H9 (cell line): Measurements from ENCODE around the gene USE1. TPM values are rescaled to one million over a fixed set of nuclear protein-coding genes. Genes with fewer than 3 reads are reported as not detected.

Experiments used
- DNase-seq: peaks from one replicate; pipeline ENCODE4 v3.0.0-alpha.2; 2017
- H2AFZ ChIP-seq: one replicate; pipeline ENCODE4 v1.6.1; 2013; ENCODE audit warnings: mild to moderate bottlenecking, low read length, control low read depth, moderate library complexity
- H2AK5ac ChIP-seq: 2 replicates; pipeline ENCODE4 v1.6.1; 2013; ENCODE audit warnings: low read length, control low read depth, mixed read lengths; ENCODE audit not compliant: insufficient read length
- H2BK120ac ChIP-seq: one replicate; pipeline ENCODE4 v1.6.1; 2013; ENCODE audit warnings: low read depth, mild to moderate bottlenecking, low read length, control low read depth, inconsistent platforms; ENCODE audit not compliant: poor library complexity, severe bottlenecking
- H2BK12ac ChIP-seq: 2 replicates; pipeline ENCODE4 v1.6.1; 2013; ENCODE audit warnings: low read length, control low read depth, mixed read lengths, low read depth; ENCODE audit not compliant: insufficient read length
- H2BK15ac ChIP-seq: 2 replicates; pipeline ENCODE4 v1.6.1; 2013; ENCODE audit warnings: low read depth, low read length, control low read depth
- H2BK20ac ChIP-seq: one replicate; pipeline ENCODE4 v1.6.1; 2013; ENCODE audit warnings: low read depth, mild to moderate bottlenecking, low read length, control low read depth, inconsistent platforms; ENCODE audit not compliant: poor library complexity, severe bottlenecking
- H2BK5ac ChIP-seq: 2 replicates; pipeline ENCODE4 v1.6.1; 2013; ENCODE audit warnings: low read length, control low read depth, mixed read lengths; ENCODE audit not compliant: insufficient read length
- H3K14ac ChIP-seq: 2 replicates; pipeline ENCODE4 v1.6.1; 2013; ENCODE audit warnings: low read length, control low read depth; ENCODE audit not compliant: insufficient read depth
- H3K18ac ChIP-seq: 2 replicates; pipeline ENCODE4 v1.6.1; 2013; ENCODE audit warnings: low read depth, mild to moderate bottlenecking, mixed read lengths, low read length, control low read depth; ENCODE audit not compliant: insufficient read length
- H3K23ac ChIP-seq: 2 replicates; pipeline ENCODE4 v1.6.1; 2013; ENCODE audit warnings: low read length, control low read depth, mixed read lengths, low read depth; ENCODE audit not compliant: insufficient read length
- H3K23me2 ChIP-seq: 2 replicates; pipeline ENCODE4 v1.6.1; 2013; ENCODE audit warnings: low read depth, mild to moderate bottlenecking, mixed read lengths, low read length, control low read depth; ENCODE audit not compliant: insufficient read length, poor library complexity, severe bottlenecking
- H3K27ac ChIP-seq: 2 replicates; pipeline ENCODE4 v1.5.1; 2013; ENCODE audit warnings: low read length, control low read depth, mixed read lengths, low read depth; ENCODE audit not compliant: insufficient read length
- H3K27me3 ChIP-seq: 2 replicates; pipeline ENCODE4 v1.6.1; 2013; ENCODE audit warnings: low read length, control low read depth, inconsistent platforms; ENCODE audit not compliant: insufficient read depth
- H3K4ac ChIP-seq: 2 replicates; pipeline ENCODE4 v1.6.1; 2013; ENCODE audit warnings: low read depth, mild to moderate bottlenecking, control low read depth, inconsistent platforms, low read length, moderate library complexity
- H3K4me1 ChIP-seq: 2 replicates; pipeline ENCODE4 v1.6.1; 2013; ENCODE audit warnings: low read length, control low read depth, inconsistent platforms; ENCODE audit not compliant: insufficient read depth
- H3K4me2 ChIP-seq: 2 replicates; pipeline ENCODE4 v1.6.1; 2013; ENCODE audit warnings: low read length, control low read depth, mixed read lengths; ENCODE audit not compliant: insufficient read length, insufficient read depth
- H3K56ac ChIP-seq: 2 replicates; pipeline ENCODE4 v1.6.1; 2013; ENCODE audit warnings: low read depth, mild to moderate bottlenecking, mixed read lengths, low read length, control low read depth; ENCODE audit not compliant: insufficient read length
- H3K79me1 ChIP-seq: 2 replicates; pipeline ENCODE4 v1.6.1; 2013; ENCODE audit warnings: low read depth, mild to moderate bottlenecking, moderate library complexity, low read length, control low read depth, inconsistent platforms; ENCODE audit not compliant: insufficient read depth, poor library complexity, severe bottlenecking
- H3K79me2 ChIP-seq: 2 replicates; pipeline ENCODE4 v1.6.1; 2013; ENCODE audit warnings: low read length, control low read depth, inconsistent platforms; ENCODE audit not compliant: insufficient read depth
- H3K9ac ChIP-seq: 2 replicates; pipeline ENCODE4 v1.6.1; 2013; ENCODE audit warnings: low read length, control low read depth, mixed read lengths; ENCODE audit not compliant: insufficient read length; ENCODE audit errors: extremely low read depth
- H3K9me3 ChIP-seq: one replicate; pipeline ENCODE4 v1.6.1; 2013; ENCODE audit warnings: low read depth, low read length, inconsistent platforms; ENCODE audit not compliant: control insufficient read depth
- H3T11ph ChIP-seq: one replicate; pipeline ENCODE4 v1.6.1; 2013; ENCODE audit warnings: mild to moderate bottlenecking, low read length, control low read depth, inconsistent platforms
- H4K20me1 ChIP-seq: one replicate; pipeline ENCODE4 v1.6.1; 2013; ENCODE audit not compliant: control insufficient read depth, insufficient read length, insufficient read depth
- H4K5ac ChIP-seq: 2 replicates; pipeline ENCODE4 v1.6.1; 2013; ENCODE audit warnings: low read depth, mild to moderate bottlenecking, mixed read lengths, low read length, control low read depth; ENCODE audit not compliant: insufficient read length
- H4K8ac ChIP-seq: replicated peaks from 2 replicates; pipeline ENCODE4 v1.6.1; 2013; ENCODE audit warnings: low read length, control low read depth, mixed read lengths, low read depth; ENCODE audit not compliant: insufficient read length
- H4K91ac ChIP-seq: 2 replicates; pipeline ENCODE4 v1.6.1; 2013; ENCODE audit warnings: low read depth, mild to moderate bottlenecking, moderate library complexity, mixed read lengths, low read length, control low read depth; ENCODE audit not compliant: insufficient read length
- H3K27ac Mint-ChIP-seq, 3 experiments: 2 replicates in 2 of 3; 3 replicates in 1 of 3; pipeline ENCODE4 v1.8.0; 2020 to 2021; ENCODE audit warnings: mixed read lengths in 3 of 3, mild to moderate bottlenecking in 1 of 3, moderate library complexity in 1 of 3
- H3K27me3 Mint-ChIP-seq: 2 replicates; pipeline ENCODE4 v1.8.0; 2021; ENCODE audit warnings: low read depth, mild to moderate bottlenecking, moderate library complexity, mixed read lengths
- H3K36me3 Mint-ChIP-seq, 3 experiments: 2 replicates in 2 of 3; 3 replicates in 1 of 3; pipeline ENCODE4 v1.8.0; 2020 to 2021; ENCODE audit warnings: low read depth in 3 of 3, mixed read lengths in 3 of 3; ENCODE audit not compliant: insufficient read depth in 1 of 3
- H3K4me1 Mint-ChIP-seq, 2 experiments: 2 replicates each; pipeline ENCODE4 v1.8.0; 2020; ENCODE audit warnings: mixed read lengths in 2 of 2
- H3K4me3 Mint-ChIP-seq, 2 experiments: 2 replicates in 1 of 2; 3 replicates in 1 of 2; pipeline ENCODE4 v1.8.0; 2020 to 2021; ENCODE audit warnings: mild to moderate bottlenecking in 2 of 2, mixed read lengths in 2 of 2, moderate library complexity in 1 of 2
- H3K9me3 Mint-ChIP-seq, 2 experiments: 2 replicates in 1 of 2; 3 replicates in 1 of 2; pipeline ENCODE4 v1.8.0; 2020; ENCODE audit warnings: mild to moderate bottlenecking in 2 of 2, mixed read lengths in 2 of 2, moderate library complexity in 1 of 2
- CTCF ChIP-seq: fragments of 200-600 bp; sonication (generic); conservative IDR thresholded peaks from 3 replicates; pipeline ENCODE4 v1.8.0; 2021; ENCODE audit warnings: antibody characterized with exemption, mild to moderate bottlenecking
- WGBS: extraction: QIAGEN DNeasy Blood & Tissue Kit; methylation state at CpG from one replicate; pipeline ENCODE4 v1.1.7; 2013; ENCODE audit warnings: missing lambda C conversion rate, low lambda C conversion rate, mixed read lengths; ENCODE audit not compliant: insufficient read length; ENCODE audit errors: extremely low coverage; 5-methylcytosine and 5-hydroxymethylcytosine counted together
- total RNA-seq: library from RNA; stranded (reverse); gene quantifications from 2 replicates; pipeline ENCODE4 v1.2.1, GENCODE V29; 2021

Gene USE1
- total RNA-seq, 1 experiment from 2014 or later = 16.2 TPM

- peaks cover 5% of the 10 kb centered on the region for H3K23me2 ChIP-seq
- no peak overlapping the region for H3K27ac ChIP-seq
- H3K56ac ChIP-seq = no peak overlapping the region
- no peak overlapping the region for H3K14ac ChIP-seq
- Mint-ChIP-seq H3K9me3 (no peaks in the 10 kb centered on the region), H3K27me3 (no peaks in the 10 kb centered on the region), H3K4me3 (peak overlapping the region; percentile 79 to 92), H3K27ac (peak overlapping the region in 1 of 3 experiments; percentile 77; a peak in 2 of 7 replicates), H3K36me3 (peaks cover 13 to 37% (median 33%) of the 10 kb centered on the region in 3 experiments), H3K4me1 (peaks cover 7 to 15% of the 10 kb centered on the region in 2 experiments; a peak in 3 of 4 replicates)
- no peak overlapping the region for H4K5ac ChIP-seq
- no peak for DNase-seq
- no peak overlapping the region for H3K4ac ChIP-seq
- no peak overlapping the region for H2BK12ac ChIP-seq
- no peak overlapping the region for H2BK20ac ChIP-seq
- H2BK120ac ChIP-seq = no peak overlapping the region
- no peak overlapping the region for H4K91ac ChIP-seq
- H4K20me1 ChIP-seq = no peaks in the 10 kb centered on the region
- no peak overlapping the region for H3K9ac ChIP-seq
- no CpG with 5 or more reads among the region's 13 CpGs for WGBS
- no peak overlapping the region for H3K23ac ChIP-seq
- H3K4me1 ChIP-seq = no peaks in the 10 kb centered on the region; the same call in 1 of the 2 replicates
- H3K27me3 ChIP-seq = no peaks in the 10 kb centered on the region
- H2BK5ac ChIP-seq = no peak overlapping the region
- H3T11ph ChIP-seq = no peak overlapping the region
- no peaks in the 10 kb centered on the region for H3K79me2 ChIP-seq
- no peak for TF ChIP-seq CTCF
- no peaks in the 10 kb centered on the region for H3K79me1 ChIP-seq
- no peaks in the 10 kb centered on the region for H3K9me3 ChIP-seq
- H2BK15ac ChIP-seq = no peak overlapping the region
- H2AFZ ChIP-seq = no peak overlapping the region
- no peak overlapping the region for H2AK5ac ChIP-seq
- H3K4me2 ChIP-seq = peak overlapping the region; percentile 82
- H4K8ac ChIP-seq = no peak overlapping the region
- H3K18ac ChIP-seq = no peak overlapping the region
Observed at GRCh38 chr19:17216058-17216670, 1.0 kb downstream of the USE1 start.
